Ovary (tissue), 9 donors: ENCODE measurements around the gene ULBP3. TPM values are rescaled to one million over a fixed set of nuclear protein-coding genes. Genes with fewer than 3 reads are reported as not detected.

Experiments used
- DNase-seq, 5 donors: peaks; one replicate each; pipeline ENCODE4 v3.0.0-alpha.2; 2019 to 2020
- H3K27ac ChIP-seq, 2 donors: fragments of 200-600 bp; one replicate each; pipeline versions ENCODE4 v1.5.1 to v1.8.0; 2019 to 2022
- H3K27me3 ChIP-seq: fragments of 200-600 bp; one replicate; pipeline ENCODE4 v1.8.0; 2022
- H3K36me3 ChIP-seq: fragments of 200-600 bp; sonication (generic); one replicate; pipeline ENCODE4 v1.5.1; 2019
- H3K4me1 ChIP-seq: one replicate; pipeline ENCODE4 v1.8.1; 2013; ENCODE audit warnings: mild to moderate bottlenecking, moderate library complexity; ENCODE audit not compliant: insufficient read depth
- H3K4me3 ChIP-seq: fragments of 200-600 bp; sonication (generic); one replicate; pipeline ENCODE4 v1.5.1; 2017
- H3K9me3 ChIP-seq, 2 donors: fragments of 200-600 bp in 1 of 2; sonication (generic) in 1 of 2; one replicate each; pipeline versions ENCODE4 v1.5.1 to v1.8.1; 2013 to 2019; ENCODE audit warnings: mild to moderate bottlenecking in 1 of 2, moderate library complexity in 1 of 2
- CTCF ChIP-seq, 3 donors: fragments of 450-650 bp in 2 of 3; fragments of 200-600 bp in 1 of 3; IDR thresholded peaks; one replicate each; pipeline versions ENCODE4 v1.5.1 to v1.8.0; 2016 to 2022; ENCODE audit warnings: antibody characterized with exemption in 3 of 3, mild to moderate bottlenecking in 1 of 3
- EP300 ChIP-seq: sonication (generic); formaldehyde crosslinking; IDR thresholded peaks from one replicate; pipeline ENCODE4 v1.6.1; 2017; ENCODE audit warnings: antibody characterized with exemption
- POLR2A ChIP-seq: fragments of 450-650 bp; IDR thresholded peaks from one replicate; pipeline ENCODE4 v1.6.1; 2017; ENCODE audit warnings: antibody characterized with exemption, mild to moderate bottlenecking, moderate library complexity
- WGBS, 3 donors: extraction: QIAGEN DNeasy Blood & Tissue Kit in 1 of 3; methylation state at CpG; one replicate each; pipeline versions ENCODE4 v1.1.5 to v1.1.7; 2013 to 2017; 5-methylcytosine and 5-hydroxymethylcytosine counted together
- intact Hi-C, 4 donors: fragments of 100-400 bp; cut with DNase I; formaldehyde crosslinking; loops; one replicate each; pipeline versions ENCODE4 v1.11.0 to v1.15.1; 2022 to 2023
- polyA plus RNA-seq, 2 donors: library from polyadenylated mRNA; stranded (reverse); fragments of 200-250 nt in 1 of 2; fragments of 350-450 nt in 1 of 2; fragmentation: Illumina TruSeq in 1 of 2; extraction: RNeasy Lipid Tissue Mini Kit (QIAGEN cat#74804) in 1 of 2; gene quantifications; one replicate each; pipeline ENCODE4 v1.2.3, GENCODE V29; 2013 to 2014
- total RNA-seq, 7 donors: library from RNA; depleted of rRNA in 2 of 7; stranded (reverse); fragments of >200 nt in 2 of 7; fragmentation: NEBNext Ultra II Directional in 3 of 7; extraction: Animal tissue kit (Norgen Biotek cat#: 25700) in 3 of 7; gene quantifications; one replicate each; pipeline versions ENCODE4 v1.1.0 to v1.2.4, GENCODE V29; 2016 to 2023
- donor health status: DM: no; HTN: no; CAD: no; lungs with moderate emphysema.
- donor health status: DM: no; HTN: no; CAD: no.
- donor health status: Bipolar disorder and iron deficiency.
- donor health status: DM: yes; HTN: yes; CAD: no.
- donor health status: DM: no; HTN: no; CAD: no.
- donor health status: DM: yes; HTN: yes; CAD: no.

The ULBP3 gene
- total and polyA plus RNA-seq, 9 donors: 0.66 to 2.5 (median 1.6) TPM; not detected in 2

- TF ChIP-seq POLR2A: no peak
- no peak for TF ChIP-seq EP300
- no peak for TF ChIP-seq CTCF (IDR thresholded peaks at IDR 0.05)
- WGBS, 3 donors: 93 to 96% (median 95%) methylated on average over 24 to 25 of the region's 25 CpGs
- H3K9me3 ChIP-seq: no peaks in the 10 kb centered on the region
- H3K27me3 ChIP-seq: no peaks in the 10 kb centered on the region
- no peaks in the 10 kb centered on the region for H3K4me1 ChIP-seq
- intact Hi-C loops: no loop called here
- H3K36me3 ChIP-seq: no peaks in the 10 kb centered on the region
- H3K27ac ChIP-seq: no peak overlapping the region
- no peak for DNase-seq
- H3K4me3 ChIP-seq: no peak overlapping the region
Observed at GRCh38 chr6:150115769-150116168, 46.8 kb upstream of the ULBP3 start.

GRCh38 chr6:150112233-150112632, 43.3 kb upstream of the ULBP3 start:
- no peak overlapping the region for H3K4me3 ChIP-seq
- TF ChIP-seq CTCF (IDR thresholded peaks at IDR 0.05): no peak
- TF ChIP-seq EP300: no peak
- TF ChIP-seq POLR2A: no peak
- H3K36me3 ChIP-seq: no peaks in the 10 kb centered on the region
- intact Hi-C loops: no loop called here
- no peaks in the 10 kb centered on the region for H3K9me3 ChIP-seq
- no peaks in the 10 kb centered on the region for H3K27me3 ChIP-seq
- no peak for DNase-seq
- 88 to 91% (median 91%) methylated on average over 6 of the region's 6 CpGs for WGBS, 3 donors
- no peak overlapping the region for H3K27ac ChIP-seq
- H3K4me1 ChIP-seq: no peaks in the 10 kb centered on the region

- 81 to 91% (median 87%) methylated on average over 4 of the region's 4 CpGs for WGBS, 3 donors
- intact Hi-C loops: no loop called here
- H3K4me3 ChIP-seq: no peak overlapping the region
- TF ChIP-seq CTCF (IDR thresholded peaks at IDR 0.05): no peak
- TF ChIP-seq POLR2A: no peak
- no peak for TF ChIP-seq EP300
- no peaks in the 10 kb centered on the region for H3K9me3 ChIP-seq
- DNase-seq: no peak
- no peaks in the 10 kb centered on the region for H3K27me3 ChIP-seq
- no peaks in the 10 kb centered on the region for H3K36me3 ChIP-seq
- H3K27ac ChIP-seq: no peak overlapping the region
- no peaks in the 10 kb centered on the region for H3K4me1 ChIP-seq
Observed at GRCh38 chr6:150102750-150103270, 33.9 kb upstream of the ULBP3 start.

GRCh38 chr6:150100745-150101144, 31.8 kb upstream of the ULBP3 start:
- Histone ChIP-seq H3K4me3 (no peak overlapping the region), H3K4me1 (no peaks in the 10 kb centered on the region), H3K27me3 (no peaks in the 10 kb centered on the region), H3K9me3 (no peaks in the 10 kb centered on the region), H3K27ac (no peak overlapping the region), H3K36me3 (no peaks in the 10 kb centered on the region)
- no peak for TF ChIP-seq CTCF (IDR thresholded peaks at IDR 0.05)
- TF ChIP-seq EP300: no peak
- no peak for TF ChIP-seq POLR2A
- intact Hi-C loops: no loop called here
- WGBS, 3 donors: 92 to 94% (median 94%) methylated on average over 19 of the region's 19 CpGs
- DNase-seq: no peak
